ENCODE data around the gene BMP4. TPM values are rescaled to one million over a fixed set of nuclear protein-coding genes. Genes with fewer than 3 reads are reported as not detected.

The BMP4 gene
- total and polyA plus RNA-seq, 2 of the 13 experiments (the other 11 are each of a cell fraction or from before 2014, with no cell fraction given) = 56.4 to 169 TPM

- TF ChIP-seq ATF7-NPFF (CRISPR knock-in tag; IDR thresholded peaks at IDR 0.05; ENCODE audit: low read depth) (no peak), ZNF576 (CRISPR knock-in tag; IDR thresholded peaks at IDR 0.05) (no peak), ZNF24 (IDR thresholded peaks at IDR 0.05) (no peak), TRIM22 (IDR thresholded peaks at IDR 0.05) (no peak), THAP8 (CRISPR knock-in tag; IDR thresholded peaks at IDR 0.05; ENCODE audit: borderline replicate concordance) (no peak), MLXIP (CRISPR knock-in tag; IDR thresholded peaks at IDR 0.05; ENCODE audit: borderline replicate concordance) (no peak), ZNF770 (CRISPR knock-in tag; IDR thresholded peaks at IDR 0.05) (0 out of 2 replicates have a peak, but pooled peaks have one; percentile 16), SMARCE1 (IDR thresholded peaks at IDR 0.05; ENCODE audit: borderline replicate concordance) (no peak), JDP2 (CRISPR knock-in tag; IDR thresholded peaks at IDR 0.05; ENCODE audit: borderline replicate concordance) (no peak), ZSCAN30 (CRISPR knock-in tag; IDR thresholded peaks at IDR 0.05) (no peak), ZNF713 (CRISPR knock-in tag; IDR thresholded peaks at IDR 0.05) (no peak), RXRB (CRISPR knock-in tag; IDR thresholded peaks at IDR 0.05; ENCODE audit: borderline replicate concordance) (peak; percentile 88), NR2F2 (IDR thresholded peaks at IDR 0.05; ENCODE audit: borderline replicate concordance, low read depth) (peak; percentile 97), ONECUT2 (CRISPR knock-in tag; IDR thresholded peaks at IDR 0.05) (peak; percentile 92), RBM39 (IDR thresholded peaks at IDR 0.05; ENCODE audit: low read depth, low read length, poor library complexity, severe bottlenecking) (no peak), ZFYVE20 (CRISPR knock-in tag; IDR thresholded peaks at IDR 0.05; ENCODE audit: borderline replicate concordance, low read depth) (no peak), ZMAT5 (CRISPR knock-in tag; IDR thresholded peaks at IDR 0.05; ENCODE audit: borderline replicate concordance, low read depth) (no peak), ZNF343 (CRISPR knock-in tag; IDR thresholded peaks at IDR 0.05) (no peak), ZNF883 (CRISPR knock-in tag; IDR thresholded peaks at IDR 0.05; ENCODE audit: not compliant biosample characterization) (no peak), ZNF672 (CRISPR knock-in tag; IDR thresholded peaks at IDR 0.05) (no peak), SKI (IDR thresholded peaks at IDR 0.05; ENCODE audit: partially characterized antibody) (no peak)
Measured at GRCh38 chr14:53979747-53980642, 23.4 kb upstream of the BMP4 start (continued).

Measured in HepG2 (cell line).